ENCODE measurements around the gene GSDMA. TPM values are rescaled to one million over a fixed set of nuclear protein-coding genes. Genes with fewer than 3 reads are reported as not detected.

The GSDMA gene
- total and polyA plus RNA-seq, 9 donors, result 0.10 to 0.55 (median 0.15) TPM; not detected in 5

- H3K27me3 ChIP-seq, result no peaks in the 10 kb centered on the region
- intact Hi-C loops (cut with DNase I), result no loop called here
- 43 to 64% (median 53%) methylated on average over 3 of the region's 3 CpGs for WGBS, 3 donors
- H3K27ac ChIP-seq, result no peak overlapping the region
- no peak for TF ChIP-seq POLR2A (IDR thresholded peaks at IDR 0.05)
- H3K4me1 ChIP-seq (ENCODE audit: insufficient read depth), result no peaks in the 10 kb centered on the region
- no peak for DNase-seq
- H3K36me3 ChIP-seq, result no peaks in the 10 kb centered on the region
- no peaks in the 10 kb centered on the region for H3K9me3 ChIP-seq
- H3K4me3 ChIP-seq, result no peak overlapping the region
Measured at GRCh38 chr17:39939106-39939505, 23.7 kb upstream of the GSDMA start.

GRCh38 chr17:39939588-39940419 lies 23.0 kb upstream of the GSDMA start:
- no peak for DNase-seq
- H3K27ac ChIP-seq, result no peak overlapping the region
- WGBS, 3 donors, result 30 to 33% (median 33%) methylated on average over 6 of the region's 6 CpGs

GRCh38 chr17:39943702-39944392 lies 19.0 kb upstream of the GSDMA start:
- no peak overlapping the region for H3K27ac ChIP-seq
- H3K36me3 ChIP-seq, result no peaks in the 10 kb centered on the region
- no peaks in the 10 kb centered on the region for H3K27me3 ChIP-seq
- no peaks in the 10 kb centered on the region for H3K9me3 ChIP-seq
- H3K4me1 ChIP-seq (ENCODE audit: insufficient read depth), result no peaks in the 10 kb centered on the region
- TF ChIP-seq EP300 (IDR thresholded peaks at IDR 0.05) (no peak), CTCF (IDR thresholded peaks at IDR 0.05) (no peak), POLR2A (IDR thresholded peaks at IDR 0.05) (no peak)
- H3K4me3 ChIP-seq, result no peak overlapping the region
- intact Hi-C loops (cut with DNase I), result no loop called here
- WGBS, 3 donors, result 84 to 90% (median 86%) methylated on average over 12 to 14 of the region's 14 CpGs
- no peak for DNase-seq

More at GRCh38 chr17:39939588-39940419, 23.0 kb upstream of the GSDMA start:
- Histone ChIP-seq H3K9me3 (no peaks in the 10 kb centered on the region), H3K4me3 (no peak overlapping the region), H3K27me3 (no peaks in the 10 kb centered on the region), H3K36me3 (no peaks in the 10 kb centered on the region), H3K4me1 (ENCODE audit: insufficient read depth) (no peaks in the 10 kb centered on the region)
- intact Hi-C loops (cut with DNase I), result no loop called here
- no peak for TF ChIP-seq POLR2A (IDR thresholded peaks at IDR 0.05)
- no peak for TF ChIP-seq EP300 (IDR thresholded peaks at IDR 0.05)
- TF ChIP-seq CTCF (IDR thresholded peaks at IDR 0.05), result no peak

GRCh38 chr17:39944393-39944711 lies 18.5 kb upstream of the GSDMA start:
- no peaks in the 10 kb centered on the region for H3K9me3 ChIP-seq
- intact Hi-C loops (cut with DNase I), result no loop called here
- no peak overlapping the region for H3K4me3 ChIP-seq
- 75 to 83% (median 80%) methylated on average over 14 to 16 of the region's 16 CpGs for WGBS, 3 donors
- no peak overlapping the region for H3K27ac ChIP-seq
- no peaks in the 10 kb centered on the region for H3K36me3 ChIP-seq
- no peak for DNase-seq
- H3K27me3 ChIP-seq, result no peaks in the 10 kb centered on the region
- TF ChIP-seq EP300 (IDR thresholded peaks at IDR 0.05) (no peak), POLR2A (IDR thresholded peaks at IDR 0.05) (no peak), CTCF (IDR thresholded peaks at IDR 0.05) (no peak)
- H3K4me1 ChIP-seq (ENCODE audit: insufficient read depth), result no peaks in the 10 kb centered on the region

Measured in ovary (tissue), 9 donors.